Right kidney (tissue), 1 donor: ENCODE results near the gene DCST2.

Source experiments
- DNase-seq: peaks from one replicate; pipeline ENCODE4 v3.0.0-alpha.2; 2016

The DCST2 gene

DNA sequence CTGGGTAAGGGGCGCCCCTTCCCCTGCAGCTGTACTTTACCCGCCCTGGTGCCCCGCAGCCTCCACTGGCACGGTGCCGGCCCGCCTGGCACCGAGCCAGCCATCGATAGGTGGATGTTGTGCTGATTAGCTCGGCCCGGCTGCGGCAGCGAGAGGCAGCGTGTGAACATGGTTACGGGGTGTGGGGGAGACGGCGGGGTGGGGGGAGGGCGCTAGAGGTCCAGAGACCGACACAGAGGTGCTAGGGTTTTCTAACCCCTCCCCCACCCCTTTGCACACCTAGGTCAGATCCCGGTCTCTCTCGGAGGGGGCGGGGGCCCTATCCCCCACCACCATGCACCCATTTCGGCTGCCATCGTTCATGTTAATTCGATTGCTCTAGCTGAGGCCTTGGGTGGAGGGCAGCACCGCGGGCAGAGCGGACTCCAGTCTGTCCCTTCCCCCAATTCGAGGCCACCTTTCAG is 36.6 kb upstream of the DCST2 start:
- DNase-seq = no peak

DNA sequence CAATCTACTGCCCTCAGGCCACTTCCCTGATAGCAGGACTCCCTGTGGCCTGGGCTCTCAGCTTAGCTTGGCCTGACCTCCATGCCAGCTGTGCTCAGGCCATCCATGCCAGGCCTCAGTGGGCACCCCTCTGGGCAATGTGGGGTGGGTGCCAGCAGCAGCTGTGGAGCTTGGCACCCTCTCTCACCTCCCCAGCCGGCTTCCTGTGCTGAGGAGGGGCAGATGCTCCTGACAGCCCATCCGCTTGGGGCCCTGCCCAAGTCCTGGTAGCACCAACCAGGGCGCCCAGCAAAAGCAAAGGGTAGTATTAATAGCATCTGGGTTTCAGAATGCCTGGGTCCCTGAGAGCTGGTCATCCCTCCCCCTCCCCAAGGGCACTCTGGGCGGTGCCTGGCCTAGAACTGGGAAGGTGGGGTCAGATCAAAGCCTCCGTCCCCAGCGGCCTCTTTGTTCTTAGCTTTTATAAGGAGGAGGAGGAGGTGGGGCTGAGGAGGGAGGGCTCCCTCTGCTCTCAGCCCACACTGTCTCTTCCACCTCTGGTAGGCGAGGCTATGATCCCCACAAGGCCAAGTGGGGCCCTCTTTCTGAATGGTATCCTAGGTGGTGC is 36.1 kb upstream of the DCST2 start:
- DNase-seq = no peak

DNA sequence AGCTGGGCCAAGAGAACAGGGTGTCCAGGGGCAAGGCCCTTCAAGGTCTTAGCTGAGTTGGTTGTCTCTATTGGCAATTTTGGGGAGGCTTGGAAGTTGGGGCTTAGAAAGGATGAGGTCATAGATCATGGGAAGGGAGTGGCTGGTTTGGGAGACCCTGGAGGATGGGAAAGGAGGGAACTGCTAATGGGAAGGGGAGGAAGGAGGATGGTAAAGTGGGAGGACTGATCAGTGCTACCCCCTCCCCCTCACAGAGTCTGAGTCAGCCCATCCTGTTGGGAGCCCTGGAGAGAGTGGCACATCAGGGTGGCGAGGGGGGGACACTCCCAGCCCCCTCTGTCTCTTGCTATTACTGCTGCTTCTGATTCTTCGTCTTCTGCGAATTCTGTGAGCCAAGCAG is 35.0 kb upstream of the DCST2 start:
- no peak for DNase-seq

DNA sequence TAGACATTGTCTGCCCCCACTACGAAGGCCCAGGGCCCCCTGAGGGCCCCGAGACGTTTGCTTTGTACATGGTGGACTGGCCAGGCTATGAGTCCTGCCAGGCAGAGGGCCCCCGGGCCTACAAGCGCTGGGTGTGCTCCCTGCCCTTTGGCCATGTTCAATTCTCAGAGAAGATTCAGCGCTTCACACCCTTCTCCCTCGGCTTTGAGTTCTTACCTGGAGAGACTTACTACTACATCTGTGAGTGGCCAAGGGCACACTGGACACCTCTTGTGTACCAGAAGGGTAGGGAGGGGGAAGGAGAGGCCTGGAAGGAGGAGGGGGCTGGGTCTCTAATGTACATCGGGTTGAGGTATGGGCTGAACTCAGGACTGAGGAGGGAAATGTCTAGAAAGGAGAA is 33.2 kb upstream of the DCST2 start:
- DNase-seq = no peak

DNA sequence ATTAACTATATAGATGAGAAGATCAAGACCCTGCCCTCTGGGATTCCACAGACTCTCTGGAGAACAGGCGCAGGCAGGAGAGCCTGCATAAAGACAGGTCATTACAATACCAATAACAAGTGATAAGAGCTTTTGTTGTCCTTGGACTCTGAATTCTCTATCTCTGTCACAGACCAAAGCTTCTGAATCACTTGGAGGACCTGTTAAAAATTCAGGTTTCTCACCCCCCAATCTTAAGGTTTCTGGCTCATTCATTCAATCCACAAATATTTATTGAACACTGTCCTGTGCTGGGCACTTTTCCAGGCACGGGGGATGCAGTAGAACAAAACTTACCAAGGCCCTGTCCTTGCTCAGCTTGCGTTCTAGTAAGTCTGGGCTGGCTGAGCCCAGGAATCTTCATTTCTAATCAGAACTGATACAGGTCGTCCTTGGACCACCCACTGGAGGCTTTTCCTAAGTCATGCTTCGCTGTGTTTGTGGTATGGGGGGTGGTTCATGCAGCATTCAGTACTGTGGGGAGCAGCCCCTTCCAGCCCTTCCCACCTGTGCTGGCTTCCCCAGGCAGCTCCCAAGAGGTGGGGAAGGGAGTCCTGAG is 31.4 kb upstream of the DCST2 start:
- DNase-seq = no peak

GRCh38 chr1:155064111-155064831 is 30.7 kb upstream of the DCST2 start:
- DNase-seq = no peak

DNA sequence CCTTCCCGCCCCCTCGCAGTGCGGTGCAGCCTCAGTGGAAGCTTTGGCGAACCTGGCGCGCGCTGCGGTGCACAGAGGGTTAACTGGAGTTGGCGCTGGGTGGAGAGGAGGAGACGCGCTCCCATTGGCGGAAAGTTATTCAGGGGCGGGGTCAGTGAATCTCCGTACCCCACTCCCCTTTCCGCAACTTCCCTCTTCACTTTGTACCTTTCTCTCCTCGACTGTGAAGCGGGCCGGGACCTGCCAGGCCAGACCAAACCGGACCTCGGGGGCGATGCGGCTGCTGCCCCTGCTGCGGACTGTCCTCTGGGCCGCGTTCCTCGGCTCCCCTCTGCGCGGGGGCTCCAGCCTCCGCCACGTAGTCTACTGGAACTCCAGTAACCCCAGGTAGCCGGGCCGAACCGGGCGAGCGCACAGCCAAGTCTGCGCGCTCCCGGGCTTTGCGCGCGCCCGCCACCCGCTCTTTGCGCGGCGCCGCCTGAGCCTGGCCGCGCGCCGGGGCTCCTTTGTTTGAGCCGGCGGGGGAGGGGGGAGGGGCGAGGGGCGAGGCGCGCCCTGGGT is 30.0 kb upstream of the DCST2 start, which contains the start of gene EFNA4:
Gene EFNA4, plus strand, starts transcription at position 191 of the 561 bp plus-strand sequence. Its CDS starts 84 bp downstream, at position 275.
- DNase-seq = peak; percentile 94

- peak; percentile 77 for DNase-seq
These were observed 29.3 kb upstream of the DCST2 start for GRCh38 chr1:155062702-155063411.

DNA sequence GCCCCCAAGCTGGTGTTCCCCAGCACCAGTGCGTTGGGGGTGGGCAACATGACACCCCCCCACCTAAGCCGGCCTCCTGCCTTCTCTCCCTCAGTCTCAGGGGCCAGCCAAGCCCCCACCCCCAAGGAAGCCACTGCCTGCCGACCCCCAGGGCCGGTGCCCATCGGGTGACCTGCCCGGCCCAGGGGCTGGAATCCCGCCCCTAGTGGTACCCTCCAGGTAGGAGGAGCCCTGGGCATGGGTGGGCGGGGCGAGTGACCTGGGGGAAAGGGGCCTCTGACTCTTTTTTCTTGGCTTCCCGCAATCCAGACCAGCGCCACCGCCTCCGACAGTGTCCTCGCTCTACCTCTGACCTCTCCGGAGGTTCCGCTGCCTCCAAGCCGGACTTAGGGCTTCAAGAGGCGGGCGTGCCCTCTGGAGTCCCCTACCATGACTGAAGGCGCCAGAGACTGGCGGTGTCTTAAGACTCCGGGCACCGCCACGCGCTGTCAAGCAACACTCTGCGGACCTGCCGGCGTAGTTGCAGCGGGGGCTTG is 28.6 kb upstream of the DCST2 start:
- DNase-seq = peak; percentile 64

DNA sequence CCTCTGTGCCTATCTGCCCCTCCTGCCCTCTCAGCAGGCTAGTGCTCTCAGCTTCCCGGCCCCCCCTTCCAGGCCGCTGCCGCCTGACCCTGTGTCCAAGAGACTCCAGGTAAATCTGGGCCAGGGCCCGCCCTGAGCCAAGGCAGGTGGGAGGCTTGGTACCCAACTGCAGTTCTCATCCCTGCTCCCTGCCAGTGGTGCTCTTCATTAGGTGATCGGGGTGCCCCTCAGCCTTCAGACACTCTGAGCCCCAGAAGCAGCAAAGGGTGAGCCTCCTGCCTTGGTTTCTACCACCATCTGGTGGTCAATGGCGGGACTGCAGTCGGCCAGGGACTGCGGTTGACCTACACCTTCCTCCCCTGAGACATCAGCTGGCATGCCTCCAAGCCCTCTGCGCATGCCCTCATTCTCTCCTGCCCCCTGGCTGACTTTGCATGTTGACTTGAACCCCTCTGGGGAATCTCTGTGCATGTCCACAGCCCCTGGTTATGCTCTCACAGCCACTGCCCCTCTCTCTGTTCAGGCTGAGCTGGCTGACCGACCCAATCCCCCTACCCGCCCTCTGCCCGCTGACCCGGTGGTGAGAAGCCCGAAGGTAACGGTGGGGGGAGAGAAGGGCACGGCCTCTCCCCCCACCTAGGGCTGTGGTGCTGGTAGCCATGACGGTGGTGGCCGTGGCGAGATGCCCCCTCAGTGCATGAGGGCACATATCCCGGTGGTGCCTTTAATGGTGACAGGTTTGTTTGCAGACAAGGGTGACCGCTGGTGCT is 28.0 kb upstream of the DCST2 start:
- peak; percentile 80 for DNase-seq

DNA sequence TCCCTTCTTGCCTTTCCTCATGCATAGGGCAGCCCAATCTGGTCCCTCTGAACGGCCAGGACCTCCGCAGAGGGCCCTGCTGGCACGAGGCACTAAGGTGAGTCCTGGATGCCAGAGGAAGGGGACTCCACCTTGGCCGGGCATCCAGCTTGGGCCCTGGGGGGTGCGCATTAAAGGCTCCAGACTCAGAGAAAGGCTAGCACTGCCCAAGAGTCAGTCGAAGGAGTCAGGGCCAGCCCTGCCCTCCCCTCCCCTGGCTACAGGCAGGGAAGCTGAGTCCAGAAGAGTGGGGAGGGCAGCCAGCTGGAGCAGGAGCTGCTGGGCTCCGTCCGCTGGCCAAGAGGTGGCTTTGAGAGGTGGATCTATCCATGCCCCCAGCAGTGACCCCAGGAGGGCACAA is 27.2 kb upstream of the DCST2 start:
- no peak for DNase-seq

DNA sequence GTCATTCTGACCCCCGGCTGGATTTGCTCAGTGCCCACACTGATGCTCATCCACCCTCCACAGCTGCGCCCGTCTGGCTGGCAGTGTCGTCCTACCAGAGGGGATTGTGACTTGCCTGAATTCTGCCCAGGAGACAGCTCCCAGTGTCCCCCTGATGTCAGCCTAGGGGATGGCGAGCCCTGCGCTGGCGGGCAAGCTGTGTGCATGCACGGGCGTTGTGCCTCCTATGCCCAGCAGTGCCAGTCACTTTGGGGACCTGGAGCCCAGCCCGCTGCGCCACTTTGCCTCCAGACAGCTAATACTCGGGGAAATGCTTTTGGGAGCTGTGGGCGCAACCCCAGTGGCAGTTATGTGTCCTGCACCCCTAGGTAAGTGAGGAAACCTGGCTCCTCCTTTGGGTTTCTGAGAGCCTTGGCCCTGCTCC is 24.2 kb upstream of the DCST2 start:
- no peak for DNase-seq

DNA sequence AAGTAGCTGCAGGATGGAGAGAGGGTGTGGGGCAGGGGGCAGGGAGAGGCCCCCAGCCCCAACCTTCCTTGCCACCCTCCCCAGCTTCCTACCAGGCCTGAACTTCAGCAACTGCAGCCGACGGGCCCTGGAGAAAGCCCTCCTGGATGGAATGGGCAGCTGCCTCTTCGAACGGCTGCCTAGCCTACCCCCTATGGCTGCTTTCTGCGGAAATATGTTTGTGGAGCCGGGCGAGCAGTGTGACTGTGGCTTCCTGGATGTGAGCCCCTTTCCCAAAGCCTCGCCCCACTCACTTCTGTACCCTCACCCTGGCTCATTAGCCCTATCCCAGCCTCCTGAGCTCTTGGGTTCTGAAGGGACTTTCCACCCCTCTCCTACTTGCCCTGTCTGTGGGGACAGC is 23.5 kb upstream of the DCST2 start:
- no peak for DNase-seq

DNA sequence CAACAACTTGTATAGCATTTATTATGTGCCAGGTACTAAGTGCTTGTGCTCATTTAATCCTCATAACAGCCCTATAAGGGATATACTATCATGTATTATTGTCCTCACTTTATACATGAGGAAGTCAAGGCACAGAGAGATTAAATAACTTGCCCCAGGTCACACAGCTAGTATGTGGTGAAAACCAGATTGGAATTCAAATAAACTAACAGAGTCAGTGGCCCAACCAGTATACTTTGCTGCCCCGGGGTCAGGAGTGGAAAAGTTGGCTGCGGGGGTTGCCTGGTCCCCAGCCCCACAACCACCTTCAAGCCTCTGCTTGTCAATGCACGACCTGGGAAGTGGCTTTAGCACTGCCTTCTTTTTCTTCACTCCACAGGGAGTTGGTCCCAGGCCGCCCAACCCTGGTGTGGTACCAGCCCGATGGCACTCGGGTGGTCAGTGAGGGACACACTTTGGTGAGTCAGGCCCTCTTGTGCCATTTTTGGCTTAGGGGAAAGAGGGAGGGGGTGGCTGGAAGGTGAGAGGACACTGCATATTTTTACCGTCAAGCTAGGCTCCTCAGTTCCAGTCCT is 20.0 kb upstream of the DCST2 start:
- no peak for DNase-seq

DNA sequence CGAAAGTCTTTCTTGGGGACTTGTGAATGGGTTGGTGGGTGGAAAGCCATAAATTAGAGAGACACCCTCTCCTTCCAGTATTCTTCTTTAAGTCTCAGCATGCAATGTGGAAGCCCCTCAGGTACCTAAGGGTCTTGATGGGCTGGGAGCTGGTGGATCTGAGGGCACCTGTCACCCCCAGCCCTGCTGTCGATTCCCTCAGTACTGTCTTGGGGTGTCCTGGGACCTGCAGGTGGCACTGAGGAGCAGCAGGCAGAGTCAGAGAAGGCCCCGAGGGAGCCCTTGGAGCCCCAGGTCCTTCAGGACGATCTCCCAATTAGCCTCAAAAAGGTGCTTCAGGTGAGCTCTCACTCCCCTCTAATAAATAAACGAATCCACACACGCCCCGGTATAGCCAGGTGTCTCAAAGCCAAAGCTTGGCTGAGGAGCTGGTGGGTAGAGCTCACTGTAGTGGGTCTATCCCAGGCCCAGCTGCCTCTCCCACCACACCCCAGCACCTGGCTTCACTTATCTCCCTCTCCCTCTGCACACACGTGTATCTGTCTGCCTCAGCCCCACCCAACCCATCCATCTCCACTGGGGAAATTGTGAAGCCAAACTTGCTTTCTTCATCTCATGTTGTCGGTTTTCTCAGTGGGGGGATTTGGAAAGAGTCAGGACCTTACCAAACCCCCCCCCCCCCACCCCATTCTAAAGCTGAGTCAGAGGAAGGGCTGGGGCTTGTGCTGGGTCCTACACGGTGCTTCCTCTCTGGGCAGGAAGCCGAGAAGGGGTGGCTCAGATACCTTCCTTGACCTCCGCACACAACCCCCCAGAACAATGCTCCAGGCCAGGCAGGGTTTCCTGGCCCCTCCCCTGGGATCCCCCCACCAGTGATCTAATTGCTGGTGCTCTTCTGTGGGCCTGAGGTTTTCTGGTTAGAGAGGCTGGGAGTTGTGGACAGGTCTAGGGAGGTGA is 19.1 kb upstream of the DCST2 start:
- no peak for DNase-seq

DNA sequence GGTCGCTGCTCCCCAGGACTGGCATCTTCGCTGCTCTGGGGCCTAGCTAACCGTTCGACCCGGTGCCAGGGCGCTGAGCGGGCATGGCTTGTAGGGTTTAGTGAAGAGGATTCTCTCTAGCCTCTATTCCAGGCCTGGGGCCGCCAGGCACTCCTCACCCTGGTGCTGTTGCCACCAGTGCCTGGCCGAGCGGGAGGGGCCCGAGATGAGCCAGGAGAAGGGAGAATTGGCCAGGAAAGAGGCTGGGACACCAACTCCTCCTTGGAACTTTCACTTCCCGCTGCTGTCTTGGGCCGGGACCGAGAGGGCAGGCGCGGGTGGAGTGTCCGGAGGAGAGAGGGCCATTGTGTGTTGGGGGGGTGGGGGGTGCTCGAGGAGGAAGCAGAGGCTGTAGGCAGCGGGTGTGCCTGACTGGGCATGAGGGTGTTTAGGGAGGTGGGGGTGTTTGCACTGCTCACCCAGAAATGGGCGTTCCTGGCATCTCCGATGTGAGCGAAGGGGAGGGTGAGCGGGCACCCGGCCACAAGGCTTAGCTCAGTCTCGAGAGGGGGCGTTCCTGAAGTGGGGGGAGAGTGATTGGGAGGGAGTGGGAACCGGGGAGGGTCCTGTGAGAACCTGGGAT is 18.3 kb upstream of the DCST2 start:
- no peak for DNase-seq

GRCh38 chr1:155051342-155051776 is 17.8 kb upstream of the DCST2 start:
- DNase-seq = peak; percentile 82

- peak; percentile 93 for DNase-seq
These were observed 17.2 kb upstream of the DCST2 start, which contains the start of gene ADAM15 for GRCh38 chr1:155050560-155051341. ADAM15 (plus strand) TSS chr1:155051316; CDS start chr1:155051387, 71 bp downstream.
